IMR-90 (cell line): ENCODE data around the gene KLHDC10.

Experiments
- CEBPB ChIP-seq: IDR thresholded peaks from 2 replicates; pipeline ENCODE4 v1.6.1; 2012; ENCODE audit warnings: low read depth, low read length, improper control_type of control experiment
- CHD1 ChIP-seq: IDR thresholded peaks from 2 replicates; pipeline ENCODE4 v1.6.1; 2012; ENCODE audit warnings: low read depth, low read length, improper control_type of control experiment
- CTCF ChIP-seq: conservative IDR thresholded peaks from 2 replicates; pipeline ENCODE4 v1.5.1; 2012; ENCODE audit warnings: mild to moderate bottlenecking, low read depth, low read length, improper control_type of control experiment
- MAZ ChIP-seq: IDR thresholded peaks from 2 replicates; pipeline ENCODE4 v1.6.1; 2012; ENCODE audit warnings: low read depth, mild to moderate bottlenecking, low read length, improper control_type of control experiment, moderate library complexity, borderline replicate concordance
- MXI1 ChIP-seq: IDR thresholded peaks from 2 replicates; pipeline ENCODE4 v1.6.1; 2012; ENCODE audit warnings: low read depth, mild to moderate bottlenecking, low read length, moderate library complexity, borderline replicate concordance
- NFE2L2 ChIP-seq: fragments of 150-350 bp; IDR thresholded peaks from 2 replicates; pipeline ENCODE4 v1.6.1; 2016; ENCODE audit warnings: low read depth, mild to moderate bottlenecking, low read length
- POLR2A ChIP-seq: IDR thresholded peaks from 2 replicates; pipeline ENCODE4 v1.6.1; 2012; ENCODE audit warnings: mild to moderate bottlenecking, low read depth, low read length
- RAD21 ChIP-seq: IDR thresholded peaks from 2 replicates; pipeline ENCODE4 v1.6.1; 2012; ENCODE audit warnings: low read length, improper control_type of control experiment

- TF ChIP-seq CTCF (no peak), NFE2L2 (no peak), CHD1 (no peak), CEBPB (no peak), RAD21 (no peak), POLR2A (no peak), MAZ (no peak), MXI1 (no peak)
Observed at GRCh38 chr7:130136579-130137167, 66.3 kb downstream of the KLHDC10 start.
